Ishikawa (cell line): ENCODE data around the gene DCHS1.
A peak's percentile ranks its signal among the peaks of the same experiment; 100 is the strongest.

ENCODE experiments used
- CREB1 ChIP-seq: IDR thresholded peaks from 2 replicates; pipeline ENCODE4 v1.6.1; 2012; ENCODE audit warnings: low read depth
- EGR1 ChIP-seq: IDR thresholded peaks from 2 replicates; pipeline ENCODE4 v1.6.1; 2012
- EP300 ChIP-seq: IDR thresholded peaks from 2 replicates; pipeline ENCODE4 v1.6.1; 2012; ENCODE audit warnings: borderline replicate concordance
- MAX ChIP-seq: IDR thresholded peaks from 2 replicates; pipeline ENCODE4 v1.6.1; 2012
- RAD21 ChIP-seq: IDR thresholded peaks from 2 replicates; pipeline ENCODE4 v1.6.1; 2012; ENCODE audit warnings: low read depth
- TAF1 ChIP-seq: IDR thresholded peaks from 2 replicates; pipeline ENCODE4 v1.6.1; 2012; ENCODE audit warnings: low read depth, mild to moderate bottlenecking
- TEAD4 ChIP-seq: IDR thresholded peaks from 2 replicates; pipeline ENCODE4 v1.6.1; 2012
- ZBTB7A ChIP-seq: IDR thresholded peaks from 2 replicates; pipeline ENCODE4 v1.6.1; 2012; ENCODE audit warnings: low read depth
- TF ChIP-seq, protein P1 (sequence below): IDR thresholded peaks from 2 replicates; pipeline ENCODE4 v1.6.1; 2012; ENCODE audit warnings: low read depth, mild to moderate bottlenecking

DNA sequence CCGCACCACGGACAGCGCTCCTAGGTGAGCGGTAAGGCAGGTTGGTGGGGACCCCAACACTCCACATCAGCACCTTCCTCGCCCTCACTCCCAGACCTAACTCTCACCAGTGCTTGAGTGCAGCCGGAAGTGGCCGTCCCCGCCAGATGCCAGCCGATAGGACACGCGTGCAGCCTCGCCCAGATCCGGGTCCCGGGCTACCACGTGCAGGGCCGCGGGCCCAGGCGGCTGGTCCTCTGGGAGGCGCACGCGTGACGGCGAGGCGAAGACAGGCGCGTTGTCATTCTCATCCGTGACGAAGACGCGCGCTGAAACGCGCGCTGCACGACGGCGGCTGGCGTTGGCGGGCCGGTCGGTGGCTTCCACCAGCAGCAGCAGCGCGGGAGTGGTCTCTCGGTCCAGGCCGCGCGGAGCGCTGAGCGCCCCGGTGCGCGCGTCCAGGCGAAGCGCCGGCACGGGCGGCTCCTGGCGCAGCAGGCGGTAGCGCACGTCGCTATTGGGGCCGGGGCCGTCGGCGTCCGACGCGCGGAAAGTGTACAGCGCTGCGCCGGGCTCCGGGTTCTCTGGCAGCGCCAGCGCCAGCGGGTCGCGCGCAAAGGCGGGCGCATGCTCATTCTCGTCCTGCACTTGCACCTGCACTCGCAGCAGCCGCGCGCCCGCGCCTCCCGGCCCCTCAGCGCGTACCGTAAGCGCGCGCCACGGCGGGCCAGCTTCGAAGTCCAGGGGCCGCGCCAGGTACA, 25.5 kb downstream of the DCHS1 start:
- TF ChIP-seq CREB1 (no peak), EP300 (no peak), ZBTB7A (no peak), RAD21 (no peak), TAF1 (no peak), EGR1 (no peak), TEAD4 (no peak), MAX (peak; percentile 67)
- TF ChIP-seq, protein P1, sequence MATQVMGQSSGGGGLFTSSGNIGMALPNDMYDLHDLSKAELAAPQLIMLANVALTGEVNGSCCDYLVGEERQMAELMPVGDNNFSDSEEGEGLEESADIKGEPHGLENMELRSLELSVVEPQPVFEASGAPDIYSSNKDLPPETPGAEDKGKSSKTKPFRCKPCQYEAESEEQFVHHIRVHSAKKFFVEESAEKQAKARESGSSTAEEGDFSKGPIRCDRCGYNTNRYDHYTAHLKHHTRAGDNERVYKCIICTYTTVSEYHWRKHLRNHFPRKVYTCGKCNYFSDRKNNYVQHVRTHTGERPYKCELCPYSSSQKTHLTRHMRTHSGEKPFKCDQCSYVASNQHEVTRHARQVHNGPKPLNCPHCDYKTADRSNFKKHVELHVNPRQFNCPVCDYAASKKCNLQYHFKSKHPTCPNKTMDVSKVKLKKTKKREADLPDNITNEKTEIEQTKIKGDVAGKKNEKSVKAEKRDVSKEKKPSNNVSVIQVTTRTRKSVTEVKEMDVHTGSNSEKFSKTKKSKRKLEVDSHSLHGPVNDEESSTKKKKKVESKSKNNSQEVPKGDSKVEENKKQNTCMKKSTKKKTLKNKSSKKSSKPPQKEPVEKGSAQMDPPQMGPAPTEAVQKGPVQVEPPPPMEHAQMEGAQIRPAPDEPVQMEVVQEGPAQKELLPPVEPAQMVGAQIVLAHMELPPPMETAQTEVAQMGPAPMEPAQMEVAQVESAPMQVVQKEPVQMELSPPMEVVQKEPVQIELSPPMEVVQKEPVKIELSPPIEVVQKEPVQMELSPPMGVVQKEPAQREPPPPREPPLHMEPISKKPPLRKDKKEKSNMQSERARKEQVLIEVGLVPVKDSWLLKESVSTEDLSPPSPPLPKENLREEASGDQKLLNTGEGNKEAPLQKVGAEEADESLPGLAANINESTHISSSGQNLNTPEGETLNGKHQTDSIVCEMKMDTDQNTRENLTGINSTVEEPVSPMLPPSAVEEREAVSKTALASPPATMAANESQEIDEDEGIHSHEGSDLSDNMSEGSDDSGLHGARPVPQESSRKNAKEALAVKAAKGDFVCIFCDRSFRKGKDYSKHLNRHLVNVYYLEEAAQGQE: peak; percentile 71
